ENCODE results near the gene DDX51.

Gene DDX51

GRCh38 chr12:132115500-132115899 is 28.6 kb downstream of the DDX51 start:
- DNase-seq: no peak
- Mint-ChIP-seq H3K4me1 (no peaks in the 10 kb centered on the region), H3K27me3 (ENCODE audit: low read depth, poor library complexity) (no peaks in the 10 kb centered on the region)

GRCh38 chr12:132114667-132115066 is 29.5 kb downstream of the DDX51 start:
- peaks cover 34% of the 10 kb centered on the region for H3K36me3 Mint-ChIP-seq (ENCODE audit: low read depth)
- H3K4me1 Mint-ChIP-seq: no peaks in the 10 kb centered on the region
- no peaks in the 10 kb centered on the region for H3K9me3 Mint-ChIP-seq
- H3K27me3 Mint-ChIP-seq (ENCODE audit: low read depth, poor library complexity): no peaks in the 10 kb centered on the region
- TF ChIP-seq CTCF (IDR thresholded peaks at IDR 0.05): no peak
- no peak overlapping the region for H3K4me3 Mint-ChIP-seq
- no peak for DNase-seq
- no peak overlapping the region for H3K27ac Mint-ChIP-seq

More at GRCh38 chr12:132115500-132115899, 28.6 kb downstream of the DDX51 start:
- Mint-ChIP-seq H3K4me3 (no peak overlapping the region), H3K9me3 (no peaks in the 10 kb centered on the region), H3K36me3 (ENCODE audit: low read depth) (peaks cover 34% of the 10 kb centered on the region), H3K27ac (no peak overlapping the region)
- no peak for TF ChIP-seq CTCF (IDR thresholded peaks at IDR 0.05)

GRCh38 chr12:132111654-132112304 is 32.3 kb downstream of the DDX51 start:
- TF ChIP-seq CTCF (IDR thresholded peaks at IDR 0.05): no peak
- peak overlapping the region; percentile 75 for H3K27ac Mint-ChIP-seq
- no peaks in the 10 kb centered on the region for H3K9me3 Mint-ChIP-seq
- H3K36me3 Mint-ChIP-seq (ENCODE audit: low read depth): peaks cover 53% of the 10 kb centered on the region
- H3K4me3 Mint-ChIP-seq: no peak overlapping the region
- H3K4me1 Mint-ChIP-seq: peaks cover 14% of the 10 kb centered on the region
- no peak for DNase-seq
- H3K27me3 Mint-ChIP-seq (ENCODE audit: low read depth, poor library complexity): no peaks in the 10 kb centered on the region

GRCh38 chr12:132110677-132111076 is 33.4 kb downstream of the DDX51 start:
- Mint-ChIP-seq H3K27ac (no peak overlapping the region), H3K9me3 (no peaks in the 10 kb centered on the region), H3K4me3 (no peak overlapping the region), H3K36me3 (ENCODE audit: low read depth) (peaks cover 56% of the 10 kb centered on the region), H3K27me3 (ENCODE audit: low read depth, poor library complexity) (no peaks in the 10 kb centered on the region), H3K4me1 (peaks cover 14% of the 10 kb centered on the region)
- no peak for TF ChIP-seq CTCF (IDR thresholded peaks at IDR 0.05)
- no peak for DNase-seq

- Mint-ChIP-seq H3K4me1 (peaks cover 14% of the 10 kb centered on the region), H3K36me3 (ENCODE audit: low read depth) (peaks cover 63% of the 10 kb centered on the region), H3K27me3 (ENCODE audit: low read depth, poor library complexity) (no peaks in the 10 kb centered on the region), H3K4me3 (no peak overlapping the region), H3K27ac (peak overlapping the region; percentile 32), H3K9me3 (no peaks in the 10 kb centered on the region)
- DNase-seq: no peak
- no peak for TF ChIP-seq CTCF (IDR thresholded peaks at IDR 0.05)
Observed at GRCh38 chr12:132109741-132110140, 34.4 kb downstream of the DDX51 start.

GRCh38 chr12:132108211-132108832 is 35.8 kb downstream of the DDX51 start:
- peaks cover 53% of the 10 kb centered on the region for H3K36me3 Mint-ChIP-seq (ENCODE audit: low read depth)
- peak; percentile 35 for DNase-seq
- peaks cover 17% of the 10 kb centered on the region for H3K4me1 Mint-ChIP-seq
- no peak for TF ChIP-seq CTCF (IDR thresholded peaks at IDR 0.05)
- no peak overlapping the region for H3K4me3 Mint-ChIP-seq
- H3K27ac Mint-ChIP-seq: peak overlapping the region; percentile 64
- no peaks in the 10 kb centered on the region for H3K9me3 Mint-ChIP-seq
- no peaks in the 10 kb centered on the region for H3K27me3 Mint-ChIP-seq (ENCODE audit: low read depth, poor library complexity)

All from nephron progenitor cell (in vitro differentiated cells).